WTC11 (cell line): ENCODE data around the gene SYNGR2. TPM values are rescaled to one million over a fixed set of nuclear protein-coding genes. Genes with fewer than 3 reads are reported as not detected.
"Not testable (repeated sequence)": the region's sequence is repeated elsewhere in the genome, so short reads cannot be mapped to it uniquely, and the experiment has no call there.

Experiments
- ATAC-seq: fragments of 200-7000 bp; cut with Tn5 transposase; 2 replicates; pipeline ENCODE4 v1.10.0; 2021; ENCODE audit warnings: mild to moderate bottlenecking, moderate library complexity
- CTCF ChIA-PET: fragments of 300-600 bp; sonication (Branson Sonifier 250); formaldehyde crosslinking; loops from one replicate; lab custom pipeline; 2021; ENCODE audit warnings: antibody characterized with exemption; lab: Charles Lee
- POLR2A ChIA-PET: fragments of 350-600 bp; sonication (Branson Sonifier 250); formaldehyde crosslinking; loops from one replicate; lab custom pipeline; 2021; ENCODE audit warnings: antibody characterized with exemption; lab: Charles Lee
- DNase-seq: peaks from one replicate; pipeline ENCODE4 v3.0.0; 2021; ENCODE audit warnings: low spot score
- H3K27ac Mint-ChIP-seq: 2 replicates; pipeline ENCODE4 v1.8.0; 2021; ENCODE audit warnings: mixed read lengths
- H3K27me3 Mint-ChIP-seq: 2 replicates; pipeline ENCODE4 v1.8.0; 2021; ENCODE audit warnings: low read depth, mild to moderate bottlenecking, moderate library complexity, mixed read lengths
- H3K36me3 Mint-ChIP-seq: 2 replicates; pipeline ENCODE4 v1.8.0; 2021; ENCODE audit warnings: mixed read lengths
- H3K4me1 Mint-ChIP-seq: 2 replicates; pipeline ENCODE4 v1.8.0; 2022; ENCODE audit warnings: mixed read lengths
- H3K4me3 Mint-ChIP-seq: 2 replicates; pipeline ENCODE4 v1.8.0; 2021; ENCODE audit warnings: mild to moderate bottlenecking, moderate library complexity, mixed read lengths
- H3K9me3 Mint-ChIP-seq: 2 replicates; pipeline ENCODE4 v1.8.0; 2021; ENCODE audit warnings: mixed read lengths
- ATF2 ChIP-seq: sonication (generic); formaldehyde crosslinking; IDR thresholded peaks from 2 replicates; pipeline ENCODE4 v1.8.1; 2022; ENCODE audit warnings: low read depth, missing genetic modification reagents, borderline replicate concordance
- ETV6 ChIP-seq: sonication (generic); formaldehyde crosslinking; IDR thresholded peaks from 2 replicates; pipeline ENCODE4 v1.8.1; 2022; ENCODE audit warnings: mild to moderate bottlenecking, missing genetic modification reagents
- NFATC4 ChIP-seq: fragments of 250-450 bp; sonication (Bioruptor Pico); IDR thresholded peaks from 2 replicates; pipeline ENCODE4 v1.9.0; 2021; ENCODE audit warnings: mild to moderate bottlenecking
- NR2C2 ChIP-seq: sonication (generic); formaldehyde crosslinking; IDR thresholded peaks from 2 replicates; pipeline ENCODE4 v1.8.0; 2022; ENCODE audit warnings: mild to moderate bottlenecking, missing genetic modification reagents
- NR3C1 ChIP-seq: sonication (generic); formaldehyde crosslinking; conservative IDR thresholded peaks from 2 replicates; pipeline ENCODE4 v1.8.1; 2023; ENCODE audit warnings: low read depth, mild to moderate bottlenecking, missing genetic modification reagents
- PREB ChIP-seq: sonication (generic); formaldehyde crosslinking; IDR thresholded peaks from 2 replicates; pipeline ENCODE4 v1.8.1; 2022; ENCODE audit warnings: mild to moderate bottlenecking, missing genetic modification reagents, moderate library complexity, borderline replicate concordance
- PRRX2 ChIP-seq: fragments of 250-450 bp; sonication (Bioruptor Pico); IDR thresholded peaks from 2 replicates; pipeline ENCODE4 v1.8.0; 2021; ENCODE audit warnings: mild to moderate bottlenecking
- SOX15 ChIP-seq: fragments of 250-450 bp; sonication (Bioruptor Pico); IDR thresholded peaks from 2 replicates; pipeline ENCODE4 v1.9.0; 2021; ENCODE audit warnings: mild to moderate bottlenecking
- TEAD1 ChIP-seq: sonication (generic); formaldehyde crosslinking; IDR thresholded peaks from 2 replicates; pipeline ENCODE4 v1.8.0; 2022; ENCODE audit warnings: mild to moderate bottlenecking, missing genetic modification reagents
- TEAD4 ChIP-seq: sonication (generic); formaldehyde crosslinking; IDR thresholded peaks from 2 replicates; pipeline ENCODE4 v1.8.0; 2022; ENCODE audit warnings: mild to moderate bottlenecking, missing genetic modification reagents
- ZNF138 ChIP-seq: sonication (generic); formaldehyde crosslinking; conservative IDR thresholded peaks from 2 replicates; pipeline ENCODE4 v1.8.1; 2022; ENCODE audit warnings: mild to moderate bottlenecking, moderate library complexity, missing genetic modification reagents
- ZNF396 ChIP-seq: fragments of 250-450 bp; sonication (Bioruptor Pico); IDR thresholded peaks from 2 replicates; pipeline ENCODE4 v1.8.0; 2021; ENCODE audit warnings: mild to moderate bottlenecking, moderate library complexity, borderline replicate concordance
- ZNF423 ChIP-seq: fragments of 250-450 bp; sonication (Bioruptor Pico); IDR thresholded peaks from 2 replicates; pipeline ENCODE4 v2.1.2; 2022; ENCODE audit warnings: mild to moderate bottlenecking, moderate library complexity
- total RNA-seq: library from RNA; stranded (reverse); gene quantifications from 3 replicates; pipeline ENCODE4 v1.2.3, GENCODE V29; 2021
- TF ChIP-seq, protein P1 (sequence below): sonication (generic); formaldehyde crosslinking; IDR thresholded peaks from 2 replicates; pipeline ENCODE4 v1.8.1; 2023; ENCODE audit warnings: mild to moderate bottlenecking, missing genetic modification reagents
- TF ChIP-seq, protein P2 (sequence below): sonication (generic); formaldehyde crosslinking; IDR thresholded peaks from 2 replicates; pipeline ENCODE4 v1.8.1; 2023; ENCODE audit warnings: mild to moderate bottlenecking, missing genetic modification reagents, borderline replicate concordance
- TF ChIP-seq, protein P3 (sequence below): sonication (generic); formaldehyde crosslinking; IDR thresholded peaks from 2 replicates; pipeline ENCODE4 v1.8.1; 2023; ENCODE audit warnings: mild to moderate bottlenecking, missing genetic modification reagents, moderate library complexity

The SYNGR2 gene
- total RNA-seq, 1 experiment from 2014 or later, result 47.7 TPM

DNA sequence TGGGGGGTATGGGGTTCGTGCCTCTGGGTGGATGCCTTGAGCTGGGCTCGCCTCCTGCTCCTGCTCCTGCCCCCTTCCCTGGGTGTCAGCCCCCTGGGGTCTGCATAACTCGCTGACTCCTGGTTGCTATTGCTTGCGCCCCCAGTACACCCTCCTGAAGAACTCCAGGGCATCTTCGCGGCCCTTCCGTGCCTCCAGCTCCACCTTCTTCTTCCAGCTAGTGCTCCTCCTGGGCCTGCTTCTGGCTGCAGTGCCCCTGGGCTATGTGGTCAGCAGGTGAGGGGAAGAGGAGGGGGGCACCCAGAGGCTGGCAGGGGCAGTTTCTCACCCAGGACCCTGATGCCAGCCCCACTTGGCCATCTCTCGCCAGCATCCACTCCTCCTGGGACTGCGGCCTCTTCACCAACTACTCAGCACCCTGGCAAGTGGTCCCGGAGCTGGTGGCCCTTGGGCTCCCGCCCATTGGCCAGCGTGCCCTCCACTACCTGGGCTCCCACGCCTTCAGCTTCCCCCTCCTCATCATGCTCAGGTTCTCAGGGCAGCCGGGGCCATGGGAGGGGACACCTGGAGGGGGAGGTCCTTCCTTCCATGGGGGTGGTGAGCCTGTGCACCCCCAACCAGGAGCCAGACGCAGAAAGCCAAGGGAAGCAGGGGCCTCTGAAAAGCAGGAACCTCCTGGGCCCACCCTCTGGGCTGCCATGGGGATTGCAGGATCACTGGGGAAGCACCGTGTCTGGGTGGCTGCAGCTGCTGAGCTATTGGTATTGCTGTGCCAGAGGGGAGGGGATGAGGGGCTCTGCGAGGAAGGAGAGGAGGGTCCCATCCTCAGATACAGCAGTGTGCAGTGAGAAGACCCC is 29.9 kb upstream of the SYNGR2 start:
- ATAC-seq, result no peak
- Mint-ChIP-seq H3K27me3 (peaks cover 9% of the 10 kb centered on the region), H3K27ac (no peak overlapping the region), H3K9me3 (no peaks in the 10 kb centered on the region), H3K4me1 (peaks cover 24% of the 10 kb centered on the region), H3K4me3 (no peak overlapping the region), H3K36me3 (no peaks in the 10 kb centered on the region)
- ChIA-PET CTCF (interaction anchor here (0.6 to 10.2 kb wide), 13 partner anchors 10 to 112 kb away, joined by 3 to 82 read pairs (median 9); partner anchors contain the start of genes AFMID, TK1, TMC6 and TMC8), POLR2A (no interaction called here)
- TF ChIP-seq NFATC4 (CRISPR knock-in tag) (no peak), PREB (CRISPR knock-in tag) (no peak), SOX15 (CRISPR knock-in tag) (no peak), NR3C1 (CRISPR knock-in tag) (no peak), TEAD4 (no peak), ZNF138 (CRISPR knock-in tag) (no peak), ZNF396 (CRISPR knock-in tag) (no peak), NR2C2 (CRISPR knock-in tag) (no peak), ATF2 (CRISPR knock-in tag) (no peak), ETV6 (CRISPR knock-in tag) (no peak), ZNF423 (no peak), TEAD1 (CRISPR knock-in tag) (no peak), PRRX2 (CRISPR knock-in tag) (no peak)
- TF ChIP-seq, protein P1, sequence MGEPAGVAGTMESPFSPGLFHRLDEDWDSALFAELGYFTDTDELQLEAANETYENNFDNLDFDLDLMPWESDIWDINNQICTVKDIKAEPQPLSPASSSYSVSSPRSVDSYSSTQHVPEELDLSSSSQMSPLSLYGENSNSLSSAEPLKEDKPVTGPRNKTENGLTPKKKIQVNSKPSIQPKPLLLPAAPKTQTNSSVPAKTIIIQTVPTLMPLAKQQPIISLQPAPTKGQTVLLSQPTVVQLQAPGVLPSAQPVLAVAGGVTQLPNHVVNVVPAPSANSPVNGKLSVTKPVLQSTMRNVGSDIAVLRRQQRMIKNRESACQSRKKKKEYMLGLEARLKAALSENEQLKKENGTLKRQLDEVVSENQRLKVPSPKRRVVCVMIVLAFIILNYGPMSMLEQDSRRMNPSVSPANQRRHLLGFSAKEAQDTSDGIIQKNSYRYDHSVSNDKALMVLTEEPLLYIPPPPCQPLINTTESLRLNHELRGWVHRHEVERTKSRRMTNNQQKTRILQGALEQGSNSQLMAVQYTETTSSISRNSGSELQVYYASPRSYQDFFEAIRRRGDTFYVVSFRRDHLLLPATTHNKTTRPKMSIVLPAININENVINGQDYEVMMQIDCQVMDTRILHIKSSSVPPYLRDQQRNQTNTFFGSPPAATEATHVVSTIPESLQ (CRISPR knock-in tag), result no peak
- TF ChIP-seq, protein P2, sequence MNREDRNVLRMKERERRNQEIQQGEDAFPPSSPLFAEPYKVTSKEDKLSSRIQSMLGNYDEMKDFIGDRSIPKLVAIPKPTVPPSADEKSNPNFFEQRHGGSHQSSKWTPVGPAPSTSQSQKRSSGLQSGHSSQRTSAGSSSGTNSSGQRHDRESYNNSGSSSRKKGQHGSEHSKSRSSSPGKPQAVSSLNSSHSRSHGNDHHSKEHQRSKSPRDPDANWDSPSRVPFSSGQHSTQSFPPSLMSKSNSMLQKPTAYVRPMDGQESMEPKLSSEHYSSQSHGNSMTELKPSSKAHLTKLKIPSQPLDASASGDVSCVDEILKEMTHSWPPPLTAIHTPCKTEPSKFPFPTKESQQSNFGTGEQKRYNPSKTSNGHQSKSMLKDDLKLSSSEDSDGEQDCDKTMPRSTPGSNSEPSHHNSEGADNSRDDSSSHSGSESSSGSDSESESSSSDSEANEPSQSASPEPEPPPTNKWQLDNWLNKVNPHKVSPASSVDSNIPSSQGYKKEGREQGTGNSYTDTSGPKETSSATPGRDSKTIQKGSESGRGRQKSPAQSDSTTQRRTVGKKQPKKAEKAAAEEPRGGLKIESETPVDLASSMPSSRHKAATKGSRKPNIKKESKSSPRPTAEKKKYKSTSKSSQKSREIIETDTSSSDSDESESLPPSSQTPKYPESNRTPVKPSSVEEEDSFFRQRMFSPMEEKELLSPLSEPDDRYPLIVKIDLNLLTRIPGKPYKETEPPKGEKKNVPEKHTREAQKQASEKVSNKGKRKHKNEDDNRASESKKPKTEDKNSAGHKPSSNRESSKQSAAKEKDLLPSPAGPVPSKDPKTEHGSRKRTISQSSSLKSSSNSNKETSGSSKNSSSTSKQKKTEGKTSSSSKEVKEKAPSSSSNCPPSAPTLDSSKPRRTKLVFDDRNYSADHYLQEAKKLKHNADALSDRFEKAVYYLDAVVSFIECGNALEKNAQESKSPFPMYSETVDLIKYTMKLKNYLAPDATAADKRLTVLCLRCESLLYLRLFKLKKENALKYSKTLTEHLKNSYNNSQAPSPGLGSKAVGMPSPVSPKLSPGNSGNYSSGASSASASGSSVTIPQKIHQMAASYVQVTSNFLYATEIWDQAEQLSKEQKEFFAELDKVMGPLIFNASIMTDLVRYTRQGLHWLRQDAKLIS (CRISPR knock-in tag), result no peak
- TF ChIP-seq, protein P3, sequence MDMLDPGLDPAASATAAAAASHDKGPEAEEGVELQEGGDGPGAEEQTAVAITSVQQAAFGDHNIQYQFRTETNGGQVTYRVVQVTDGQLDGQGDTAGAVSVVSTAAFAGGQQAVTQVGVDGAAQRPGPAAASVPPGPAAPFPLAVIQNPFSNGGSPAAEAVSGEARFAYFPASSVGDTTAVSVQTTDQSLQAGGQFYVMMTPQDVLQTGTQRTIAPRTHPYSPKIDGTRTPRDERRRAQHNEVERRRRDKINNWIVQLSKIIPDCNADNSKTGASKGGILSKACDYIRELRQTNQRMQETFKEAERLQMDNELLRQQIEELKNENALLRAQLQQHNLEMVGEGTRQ (CRISPR knock-in tag), result no peak
- DNase-seq, result no peak

DNA sequence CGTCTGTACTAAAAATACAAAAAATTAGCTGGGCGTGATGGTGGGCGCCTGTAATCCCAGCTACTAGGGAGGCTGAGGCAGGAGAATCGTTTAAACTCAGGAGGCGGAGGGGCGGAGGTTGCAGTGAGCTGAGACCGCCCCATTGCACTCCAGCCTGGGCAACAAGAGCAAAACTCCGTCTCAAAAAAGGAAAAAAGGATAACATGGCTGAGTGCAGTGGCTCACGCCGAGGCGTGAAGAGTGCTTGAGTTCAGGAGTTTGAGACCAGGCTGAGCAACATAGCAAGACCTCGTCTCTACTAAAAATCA is 28.6 kb upstream of the SYNGR2 start:
- not testable (repeated sequence) for H3K27me3 Mint-ChIP-seq, DNase-seq, H3K36me3 Mint-ChIP-seq, ATAC-seq, H3K9me3 Mint-ChIP-seq
- Mint-ChIP-seq H3K4me3 (peak overlapping the region; percentile 43; the same call in 1 of the 2 replicates), H3K27ac (peak overlapping the region; percentile 72; the same call in 1 of the 2 replicates), H3K4me1 (peaks cover 19% of the 10 kb centered on the region)
- CTCF ChIA-PET, result interaction anchor here (0.7 to 10.2 kb wide), 10 partner anchors 8 to 1217 kb away, joined by 3 to 82 read pairs (median 12); partner anchors contain the start of genes AFMID, TK1, TMC6 and TMC8
- POLR2A ChIA-PET, result interaction anchor here (0.8 to 1.7 kb wide), 4 partner anchors 12 to 47 kb away, joined by 4 to 7 read pairs (median 5); partner anchors contain the start of genes AFMID, TK1 and TMC6
